GM21423 (cell line): ENCODE data around the gene SPNS1.
"Not testable (repeated sequence)": the region's sequence is repeated elsewhere in the genome, so short reads cannot be mapped to it uniquely, and the experiment has no call there.

ENCODE experiments used
- ATAC-seq: cut with Tn5 transposase; IDR thresholded peaks from one replicate; pipeline ENCODE4 v1.9.1; 2021; ENCODE audit warnings: mild to moderate bottlenecking, moderate library complexity; ENCODE audit not compliant: unreplicated experiment

The SPNS1 gene

GRCh38 chr16:28974437-28975157 is at the start of gene SPNS1:
TSS of gene SPNS1 (plus strand) at chr16:28974778. CDS start at chr16:28975152, 374 bp downstream.
- peak; percentile 86 for ATAC-seq

- ATAC-seq, result peak; percentile 30
Measured at GRCh38 chr16:28925386-28926228, 49.0 kb upstream of the SPNS1 start.

GRCh38 chr16:28926284-28926683 is 48.3 kb upstream of the SPNS1 start:
- ATAC-seq, result not testable (repeated sequence)

GRCh38 chr16:28927815-28928214 is 46.8 kb upstream of the SPNS1 start:
- no peak for ATAC-seq

- ATAC-seq, result no peak
Measured at GRCh38 chr16:28930203-28930602, 44.4 kb upstream of the SPNS1 start.

- ATAC-seq, result no peak
Measured at GRCh38 chr16:28930652-28931051, 43.9 kb upstream of the SPNS1 start.

GRCh38 chr16:28931801-28932225 is 42.8 kb upstream of the SPNS1 start, which contains the start of gene CD19:
TSS of gene CD19 (plus strand) at chr16:28931971. CDS start at chr16:28932001, 30 bp downstream.
- ATAC-seq, result no peak

- no peak for ATAC-seq
Measured at GRCh38 chr16:28932339-28933141, 42.0 kb upstream of the SPNS1 start.

- ATAC-seq, result no peak
Measured at GRCh38 chr16:28933171-28933570, 41.4 kb upstream of the SPNS1 start.

- no peak for ATAC-seq
Measured at GRCh38 chr16:28935346-28935745, 39.2 kb upstream of the SPNS1 start.

- ATAC-seq, result peak; percentile 56
Measured at GRCh38 chr16:28935924-28936783, 38.4 kb upstream of the SPNS1 start.

- no peak for ATAC-seq
Measured at GRCh38 chr16:28936784-28937155, 37.8 kb upstream of the SPNS1 start.

GRCh38 chr16:28937222-28937876 is 37.2 kb upstream of the SPNS1 start:
- no peak for ATAC-seq

- ATAC-seq, result no peak
Measured at GRCh38 chr16:28938721-28939120, 35.9 kb upstream of the SPNS1 start.

- not testable (repeated sequence) for ATAC-seq
Measured at GRCh38 chr16:28939825-28940224, 34.8 kb upstream of the SPNS1 start.

GRCh38 chr16:28943281-28943680 is 31.3 kb upstream of the SPNS1 start:
- no peak for ATAC-seq

- ATAC-seq, result no peak
Measured at GRCh38 chr16:28946681-28947080, 27.9 kb upstream of the SPNS1 start.

GRCh38 chr16:28950648-28951409 is 23.7 kb upstream of the SPNS1 start, which contains the start of gene NFATC2IP:
TSS of gene NFATC2IP (plus strand) at chr16:28950937. CDS start at chr16:28951012, 75 bp downstream.
- peak; percentile 91 for ATAC-seq
